GM12892 (cell line): ENCODE measurements around the gene MCM9.

Experiments used
- POLR2A ChIP-seq: IDR thresholded peaks from 2 replicates; pipeline ENCODE4 v1.6.1; 2011; ENCODE audit warnings: low read depth, low read length, control low read depth
- POLR2AphosphoS5 ChIP-seq: IDR thresholded peaks from 2 replicates; pipeline ENCODE4 v1.6.1; 2011; ENCODE audit warnings: low read depth, low read length, control low read depth

- TF ChIP-seq POLR2A (no peak), POLR2AphosphoS5 (no peak)
Measured at GRCh38 chr6:118788702-118789101, 146.3 kb downstream of the MCM9 start.
